Stimulated activated CD8-positive, alpha-beta memory T cell treated with anti-CD3 and anti-CD28 coated beads, Interleukin-7, amount 100 ng/mL, for 48 hours (primary cell): ENCODE data around the gene SLC6A12.
A peak's percentile ranks its signal among the peaks of the same experiment; 100 is the strongest.
"Not testable (repeated sequence)": the region's sequence is repeated elsewhere in the genome, so short reads cannot be mapped to it uniquely, and the experiment has no call there.

Experiments
- DNase-seq, 2 donors: peaks; one replicate each; pipeline ENCODE4 v3.0.0-alpha.2; 2020; ENCODE audit warnings: low read depth in 1 of 2; ENCODE audit errors: extremely low read depth in 1 of 2

The SLC6A12 gene

GRCh38 chr12:202081-202731 is 11.8 kb downstream of the SLC6A12 start:
- DNase-seq, result no peak

- DNase-seq, result no peak
Observed at GRCh38 chr12:201361-201760, 12.6 kb downstream of the SLC6A12 start.

GRCh38 chr12:198705-199104 is 15.3 kb downstream of the SLC6A12 start:
- no peak for DNase-seq

- no peak for DNase-seq
Observed at GRCh38 chr12:197911-198695, 15.9 kb downstream of the SLC6A12 start.

GRCh38 chr12:197347-197746 is 16.6 kb downstream of the SLC6A12 start:
- DNase-seq, result no peak

- no peak for DNase-seq
Observed at GRCh38 chr12:196436-196835, 17.5 kb downstream of the SLC6A12 start.

- DNase-seq, result no peak
Observed at GRCh38 chr12:195951-196350, 18.0 kb downstream of the SLC6A12 start.

- no peak for DNase-seq
Observed at GRCh38 chr12:195156-195555, 18.8 kb downstream of the SLC6A12 start.

GRCh38 chr12:194276-194675 is 19.7 kb downstream of the SLC6A12 start:
- no peak for DNase-seq

GRCh38 chr12:193261-193660 is 20.7 kb downstream of the SLC6A12 start:
- no peak for DNase-seq

GRCh38 chr12:191541-191940 is 22.4 kb downstream of the SLC6A12 start:
- DNase-seq, result no peak

GRCh38 chr12:190881-191280 is 23.1 kb downstream of the SLC6A12 start:
- DNase-seq, result no peak

- no peak for DNase-seq
Observed at GRCh38 chr12:189622-189962, 24.4 kb downstream of the SLC6A12 start.

GRCh38 chr12:188910-189621 is 24.9 kb downstream of the SLC6A12 start:
- DNase-seq, result peak; percentile 8 to 14

GRCh38 chr12:187986-188909 is 25.7 kb downstream of the SLC6A12 start:
- DNase-seq, result not testable (repeated sequence)

GRCh38 chr12:186006-186625 is 27.8 kb downstream of the SLC6A12 start:
- DNase-seq, result no peak

- DNase-seq, result no peak
Observed at GRCh38 chr12:185576-185955, 28.4 kb downstream of the SLC6A12 start.

GRCh38 chr12:184811-185575 is 29.0 kb downstream of the SLC6A12 start:
- no peak for DNase-seq

- DNase-seq, result no peak
Observed at GRCh38 chr12:182381-182892, 31.5 kb downstream of the SLC6A12 start.

GRCh38 chr12:181921-182320 is 32.0 kb downstream of the SLC6A12 start:
- DNase-seq, result no peak
